ENCODE measurements around the gene PNPLA5. TPM values are rescaled to one million over a fixed set of nuclear protein-coding genes. Genes with fewer than 3 reads are reported as not detected.

Gene PNPLA5
- total and polyA plus RNA-seq, 2 of the 13 experiments (the other 11 are each of a cell fraction or from before 2014, with no cell fraction given): not detected

DNA sequence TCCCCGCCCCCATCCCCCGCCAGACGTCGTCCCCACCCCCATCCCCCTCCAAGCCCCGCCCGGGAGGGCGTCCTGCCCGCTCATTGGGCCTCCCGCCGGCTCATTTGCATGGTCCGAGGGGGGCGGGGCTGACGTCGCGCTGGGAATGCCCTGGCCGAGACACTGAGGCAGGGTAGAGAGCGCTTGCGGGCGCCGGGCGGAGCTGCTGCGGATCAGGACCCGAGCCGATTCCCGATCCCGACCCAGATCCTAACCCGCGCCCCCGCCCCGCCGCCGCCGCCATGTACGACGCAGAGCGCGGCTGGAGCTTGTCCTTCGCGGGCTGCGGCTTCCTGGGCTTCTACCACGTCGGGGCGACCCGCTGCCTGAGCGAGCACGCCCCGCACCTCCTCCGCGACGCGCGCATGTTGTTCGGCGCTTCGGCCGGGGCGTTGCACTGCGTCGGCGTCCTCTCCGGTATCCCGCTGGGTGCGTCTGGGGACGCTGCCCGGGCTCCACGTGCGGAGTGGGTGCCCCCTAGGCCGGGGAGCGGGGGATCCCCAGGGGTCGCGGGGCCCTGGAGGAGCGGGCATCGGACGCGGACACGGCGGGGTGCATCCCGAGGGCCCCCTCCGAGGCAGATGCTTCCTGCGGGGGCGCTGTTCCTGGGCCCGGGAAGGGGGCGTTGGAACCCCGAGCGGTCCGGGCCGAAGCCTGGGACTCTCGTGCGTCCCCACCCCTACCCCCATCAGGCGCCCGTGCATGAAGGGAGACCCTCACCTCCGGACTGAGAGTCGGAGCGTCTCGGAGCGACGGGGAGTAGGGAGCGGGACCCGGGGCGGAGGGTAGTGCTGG is 32.0 kb upstream of the PNPLA5 start, which contains the start of gene PNPLA3 (continued):
- TF ChIP-seq, protein P1, sequence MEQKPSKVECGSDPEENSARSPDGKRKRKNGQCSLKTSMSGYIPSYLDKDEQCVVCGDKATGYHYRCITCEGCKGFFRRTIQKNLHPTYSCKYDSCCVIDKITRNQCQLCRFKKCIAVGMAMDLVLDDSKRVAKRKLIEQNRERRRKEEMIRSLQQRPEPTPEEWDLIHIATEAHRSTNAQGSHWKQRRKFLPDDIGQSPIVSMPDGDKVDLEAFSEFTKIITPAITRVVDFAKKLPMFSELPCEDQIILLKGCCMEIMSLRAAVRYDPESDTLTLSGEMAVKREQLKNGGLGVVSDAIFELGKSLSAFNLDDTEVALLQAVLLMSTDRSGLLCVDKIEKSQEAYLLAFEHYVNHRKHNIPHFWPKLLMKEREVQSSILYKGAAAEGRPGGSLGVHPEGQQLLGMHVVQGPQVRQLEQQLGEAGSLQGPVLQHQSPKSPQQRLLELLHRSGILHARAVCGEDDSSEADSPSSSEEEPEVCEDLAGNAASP (CRISPR knock-in tag; IDR thresholded peaks at IDR 0.05; ENCODE audit: borderline replicate concordance): peak; percentile 41; the same call in 1 of the 2 replicates
- TF ChIP-seq ZSCAN31 (CRISPR knock-in tag; IDR thresholded peaks at IDR 0.05; ENCODE audit: low read depth) (peak; percentile 25; the same call in 1 of the 2 replicates), ZNF776 (CRISPR knock-in tag; IDR thresholded peaks at IDR 0.05) (peak; percentile 61; the same call in 1 of the 2 replicates), ZSCAN12 (CRISPR knock-in tag; IDR thresholded peaks at IDR 0.05) (0 out of 2 replicates have a peak, but pooled peaks have one; percentile 42), KAT7 (CRISPR knock-in tag; IDR thresholded peaks at IDR 0.05; ENCODE audit: borderline replicate concordance) (peak; percentile 55; the same call in 1 of the 2 replicates), BHLHE40 (IDR thresholded peaks at IDR 0.05; ENCODE audit: low read length) (0 out of 2 replicates have a peak, but pooled peaks have one; percentile 4), ZNF709 (CRISPR knock-in tag; IDR thresholded peaks at IDR 0.05) (peak; percentile 69; the same call in 1 of the 2 replicates), ZNF430 (CRISPR knock-in tag; IDR thresholded peaks at IDR 0.05) (0 out of 2 replicates have a peak, but pooled peaks have one; percentile 17), ZNF616 (CRISPR knock-in tag; IDR thresholded peaks at IDR 0.05; ENCODE audit: low read depth) (0 out of 2 replicates have a peak, but pooled peaks have one; percentile 70), MIER3 (CRISPR knock-in tag; IDR thresholded peaks at IDR 0.05; ENCODE audit: borderline replicate concordance) (peak; percentile 50; the same call in 1 of the 2 replicates), SP1 (IDR thresholded peaks at IDR 0.05) (no peak), SP1 (CRISPR knock-in tag; IDR thresholded peaks at IDR 0.05) (peak; percentile 77), EED (CRISPR knock-in tag; IDR thresholded peaks at IDR 0.05) (0 out of 2 replicates have a peak, but pooled peaks have one; percentile 31)
- TF ChIP-seq, protein P2, sequence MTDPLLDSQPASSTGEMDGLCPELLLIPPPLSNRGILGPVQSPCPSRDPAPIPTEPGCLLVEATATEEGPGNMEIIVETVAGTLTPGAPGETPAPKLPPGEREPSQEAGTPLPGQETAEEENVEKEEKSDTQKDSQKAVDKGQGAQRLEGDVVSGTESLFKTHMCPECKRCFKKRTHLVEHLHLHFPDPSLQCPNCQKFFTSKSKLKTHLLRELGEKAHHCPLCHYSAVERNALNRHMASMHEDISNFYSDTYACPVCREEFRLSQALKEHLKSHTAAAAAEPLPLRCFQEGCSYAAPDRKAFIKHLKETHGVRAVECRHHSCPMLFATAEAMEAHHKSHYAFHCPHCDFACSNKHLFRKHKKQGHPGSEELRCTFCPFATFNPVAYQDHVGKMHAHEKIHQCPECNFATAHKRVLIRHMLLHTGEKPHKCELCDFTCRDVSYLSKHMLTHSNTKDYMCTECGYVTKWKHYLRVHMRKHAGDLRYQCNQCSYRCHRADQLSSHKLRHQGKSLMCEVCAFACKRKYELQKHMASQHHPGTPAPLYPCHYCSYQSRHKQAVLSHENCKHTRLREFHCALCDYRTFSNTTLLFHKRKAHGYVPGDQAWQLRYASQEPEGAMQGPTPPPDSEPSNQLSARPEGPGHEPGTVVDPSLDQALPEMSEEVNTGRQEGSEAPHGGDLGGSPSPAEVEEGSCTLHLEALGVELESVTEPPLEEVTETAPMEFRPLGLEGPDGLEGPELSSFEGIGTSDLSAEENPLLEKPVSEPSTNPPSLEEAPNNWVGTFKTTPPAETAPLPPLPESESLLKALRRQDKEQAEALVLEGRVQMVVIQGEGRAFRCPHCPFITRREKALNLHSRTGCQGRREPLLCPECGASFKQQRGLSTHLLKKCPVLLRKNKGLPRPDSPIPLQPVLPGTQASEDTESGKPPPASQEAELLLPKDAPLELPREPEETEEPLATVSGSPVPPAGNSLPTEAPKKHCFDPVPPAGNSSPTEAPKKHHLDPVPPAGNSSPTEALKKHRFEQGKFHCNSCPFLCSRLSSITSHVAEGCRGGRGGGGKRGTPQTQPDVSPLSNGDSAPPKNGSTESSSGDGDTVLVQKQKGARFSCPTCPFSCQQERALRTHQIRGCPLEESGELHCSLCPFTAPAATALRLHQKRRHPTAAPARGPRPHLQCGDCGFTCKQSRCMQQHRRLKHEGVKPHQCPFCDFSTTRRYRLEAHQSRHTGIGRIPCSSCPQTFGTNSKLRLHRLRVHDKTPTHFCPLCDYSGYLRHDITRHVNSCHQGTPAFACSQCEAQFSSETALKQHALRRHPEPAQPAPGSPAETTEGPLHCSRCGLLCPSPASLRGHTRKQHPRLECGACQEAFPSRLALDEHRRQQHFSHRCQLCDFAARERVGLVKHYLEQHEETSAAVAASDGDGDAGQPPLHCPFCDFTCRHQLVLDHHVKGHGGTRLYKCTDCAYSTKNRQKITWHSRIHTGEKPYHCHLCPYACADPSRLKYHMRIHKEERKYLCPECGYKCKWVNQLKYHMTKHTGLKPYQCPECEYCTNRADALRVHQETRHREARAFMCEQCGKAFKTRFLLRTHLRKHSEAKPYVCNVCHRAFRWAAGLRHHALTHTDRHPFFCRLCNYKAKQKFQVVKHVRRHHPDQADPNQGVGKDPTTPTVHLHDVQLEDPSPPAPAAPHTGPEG (CRISPR knock-in tag; IDR thresholded peaks at IDR 0.05): peak; percentile 69; the same call in 1 of the 2 replicates
- TF ChIP-seq, protein P3, sequence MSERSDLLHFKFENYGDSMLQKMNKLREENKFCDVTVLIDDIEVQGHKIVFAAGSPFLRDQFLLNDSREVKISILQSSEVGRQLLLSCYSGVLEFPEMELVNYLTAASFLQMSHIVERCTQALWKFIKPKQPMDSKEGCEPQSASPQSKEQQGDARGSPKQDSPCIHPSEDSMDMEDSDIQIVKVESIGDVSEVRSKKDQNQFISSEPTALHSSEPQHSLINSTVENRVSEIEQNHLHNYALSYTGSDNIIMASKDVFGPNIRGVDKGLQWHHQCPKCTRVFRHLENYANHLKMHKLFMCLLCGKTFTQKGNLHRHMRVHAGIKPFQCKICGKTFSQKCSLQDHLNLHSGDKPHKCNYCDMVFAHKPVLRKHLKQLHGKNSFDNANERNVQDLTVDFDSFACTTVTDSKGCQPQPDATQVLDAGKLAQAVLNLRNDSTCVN (CRISPR knock-in tag; IDR thresholded peaks at IDR 0.05; ENCODE audit: borderline replicate concordance): 0 out of 2 replicates have a peak, but pooled peaks have one; percentile 40
- TF ChIP-seq, protein P4, sequence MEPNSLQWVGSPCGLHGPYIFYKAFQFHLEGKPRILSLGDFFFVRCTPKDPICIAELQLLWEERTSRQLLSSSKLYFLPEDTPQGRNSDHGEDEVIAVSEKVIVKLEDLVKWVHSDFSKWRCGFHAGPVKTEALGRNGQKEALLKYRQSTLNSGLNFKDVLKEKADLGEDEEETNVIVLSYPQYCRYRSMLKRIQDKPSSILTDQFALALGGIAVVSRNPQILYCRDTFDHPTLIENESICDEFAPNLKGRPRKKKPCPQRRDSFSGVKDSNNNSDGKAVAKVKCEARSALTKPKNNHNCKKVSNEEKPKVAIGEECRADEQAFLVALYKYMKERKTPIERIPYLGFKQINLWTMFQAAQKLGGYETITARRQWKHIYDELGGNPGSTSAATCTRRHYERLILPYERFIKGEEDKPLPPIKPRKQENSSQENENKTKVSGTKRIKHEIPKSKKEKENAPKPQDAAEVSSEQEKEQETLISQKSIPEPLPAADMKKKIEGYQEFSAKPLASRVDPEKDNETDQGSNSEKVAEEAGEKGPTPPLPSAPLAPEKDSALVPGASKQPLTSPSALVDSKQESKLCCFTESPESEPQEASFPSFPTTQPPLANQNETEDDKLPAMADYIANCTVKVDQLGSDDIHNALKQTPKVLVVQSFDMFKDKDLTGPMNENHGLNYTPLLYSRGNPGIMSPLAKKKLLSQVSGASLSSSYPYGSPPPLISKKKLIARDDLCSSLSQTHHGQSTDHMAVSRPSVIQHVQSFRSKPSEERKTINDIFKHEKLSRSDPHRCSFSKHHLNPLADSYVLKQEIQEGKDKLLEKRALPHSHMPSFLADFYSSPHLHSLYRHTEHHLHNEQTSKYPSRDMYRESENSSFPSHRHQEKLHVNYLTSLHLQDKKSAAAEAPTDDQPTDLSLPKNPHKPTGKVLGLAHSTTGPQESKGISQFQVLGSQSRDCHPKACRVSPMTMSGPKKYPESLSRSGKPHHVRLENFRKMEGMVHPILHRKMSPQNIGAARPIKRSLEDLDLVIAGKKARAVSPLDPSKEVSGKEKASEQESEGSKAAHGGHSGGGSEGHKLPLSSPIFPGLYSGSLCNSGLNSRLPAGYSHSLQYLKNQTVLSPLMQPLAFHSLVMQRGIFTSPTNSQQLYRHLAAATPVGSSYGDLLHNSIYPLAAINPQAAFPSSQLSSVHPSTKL (CRISPR knock-in tag; IDR thresholded peaks at IDR 0.05): peak; percentile 29; the same call in 1 of the 2 replicates

Data from HepG2 (cell line).